Measurements from ENCODE around the gene DAB2IP. TPM values are rescaled to one million over a fixed set of nuclear protein-coding genes. Genes with fewer than 3 reads are reported as not detected.

Gene DAB2IP
- total and polyA plus RNA-seq, 2 donors: 8.2 to 8.4 TPM

DNA sequence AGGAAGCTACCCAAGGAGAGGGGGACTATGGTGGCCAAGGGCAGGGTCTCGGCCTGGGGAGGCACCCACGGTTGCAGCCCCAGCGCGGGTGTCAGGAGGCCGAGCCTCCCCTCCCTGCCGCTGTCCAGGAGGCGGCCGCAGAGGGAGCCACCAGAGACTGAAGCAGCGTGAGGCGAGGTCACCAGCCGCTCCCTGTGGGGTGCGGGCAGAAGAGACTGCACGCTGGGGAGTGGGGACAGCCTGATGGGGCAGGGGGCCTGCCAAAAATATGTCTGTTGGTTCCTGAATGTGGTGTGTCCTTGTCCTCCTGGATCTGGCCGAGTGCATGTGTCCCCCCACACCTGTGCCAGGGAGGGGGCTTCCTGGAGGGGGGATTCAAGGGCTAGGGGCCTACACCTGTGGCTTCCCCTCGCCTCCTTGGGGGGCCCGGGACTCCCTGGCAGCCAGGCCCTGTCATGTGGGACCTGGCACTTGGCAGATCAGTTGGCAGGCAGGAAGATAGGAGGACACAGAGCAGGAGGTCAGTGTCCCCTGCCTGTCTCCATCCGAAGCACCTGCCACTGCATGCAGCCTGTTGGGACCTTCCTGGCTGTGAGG lies 131.2 kb downstream of the DAB2IP start:
- DNase-seq (ENCODE audit: low read depth in 6 of 9, low spot score in 9 of 9): peak in 1 of 9 donors; percentile 11
- Histone ChIP-seq H3K27me3 (ENCODE audit: control insufficient read depth in 2 of 2, insufficient read depth in 1 of 2, low read length in 1 of 2) (no peaks in the 10 kb centered on the region), H3K36me3 (ENCODE audit: control insufficient read depth in 2 of 2, insufficient read depth in 2 of 2, low read length in 1 of 2) (peaks cover 13 to 23% of the 10 kb centered on the region in 2 donors), H3K27ac (ENCODE audit: low read depth in 1 of 2, low read length in 1 of 2) (peak overlapping the region; percentile 36 to 89), H3K9me3 (ENCODE audit: control insufficient read depth in 2 of 2, insufficient read depth in 1 of 2, low read length in 1 of 2) (no peaks in the 10 kb centered on the region), H3K4me3 (ENCODE audit: low read length in 2 of 2) (no peak overlapping the region), H3K4me1 (ENCODE audit: control insufficient read depth in 2 of 2, insufficient read depth in 2 of 2, low read length in 2 of 2) (peaks cover 22 to 61% of the 10 kb centered on the region in 2 donors)
- 89% methylated on average over 17 of the region's 17 CpGs for WGBS

DNA sequence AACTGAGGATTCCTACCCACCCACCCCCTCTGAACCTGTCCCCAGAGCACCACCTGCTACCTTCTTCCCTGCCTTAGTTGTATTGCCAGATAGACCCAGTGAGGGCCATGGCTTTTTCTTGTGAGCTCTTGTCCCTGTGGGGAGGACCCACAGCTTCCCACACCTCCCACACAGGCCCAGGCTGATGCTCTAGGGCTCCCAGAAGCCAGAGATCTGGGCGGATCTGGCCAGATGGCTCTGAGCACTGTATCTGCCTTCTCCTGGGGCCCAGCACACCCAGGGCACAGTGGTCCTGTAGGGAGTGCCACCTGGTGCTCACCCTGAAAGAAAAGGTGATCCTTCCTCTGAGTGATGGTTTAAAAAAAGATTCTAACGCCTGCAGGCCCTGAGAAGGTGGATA lies 131.7 kb downstream of the DAB2IP start:
- no peaks in the 10 kb centered on the region for H3K9me3 ChIP-seq (ENCODE audit: control insufficient read depth in 2 of 2, insufficient read depth in 1 of 2, low read length in 1 of 2)
- DNase-seq (ENCODE audit: low read depth in 6 of 9, low spot score in 9 of 9): peak in 1 of 9 donors; percentile 19
- H3K27ac ChIP-seq (ENCODE audit: low read depth in 1 of 2, low read length in 1 of 2): peak overlapping the region; percentile 68 to 89
- H3K36me3 ChIP-seq (ENCODE audit: control insufficient read depth in 2 of 2, insufficient read depth in 2 of 2, low read length in 1 of 2): peaks cover 13 to 20% of the 10 kb centered on the region in 2 donors
- no peaks in the 10 kb centered on the region for H3K27me3 ChIP-seq (ENCODE audit: control insufficient read depth in 2 of 2, insufficient read depth in 1 of 2, low read length in 1 of 2)
- 41% methylated on average over 2 of the region's 2 CpGs for WGBS
- peaks cover 22 to 61% of the 10 kb centered on the region in 2 donors for H3K4me1 ChIP-seq (ENCODE audit: control insufficient read depth in 2 of 2, insufficient read depth in 2 of 2, low read length in 2 of 2)
- H3K4me3 ChIP-seq (ENCODE audit: low read length in 2 of 2): no peak overlapping the region

DNA sequence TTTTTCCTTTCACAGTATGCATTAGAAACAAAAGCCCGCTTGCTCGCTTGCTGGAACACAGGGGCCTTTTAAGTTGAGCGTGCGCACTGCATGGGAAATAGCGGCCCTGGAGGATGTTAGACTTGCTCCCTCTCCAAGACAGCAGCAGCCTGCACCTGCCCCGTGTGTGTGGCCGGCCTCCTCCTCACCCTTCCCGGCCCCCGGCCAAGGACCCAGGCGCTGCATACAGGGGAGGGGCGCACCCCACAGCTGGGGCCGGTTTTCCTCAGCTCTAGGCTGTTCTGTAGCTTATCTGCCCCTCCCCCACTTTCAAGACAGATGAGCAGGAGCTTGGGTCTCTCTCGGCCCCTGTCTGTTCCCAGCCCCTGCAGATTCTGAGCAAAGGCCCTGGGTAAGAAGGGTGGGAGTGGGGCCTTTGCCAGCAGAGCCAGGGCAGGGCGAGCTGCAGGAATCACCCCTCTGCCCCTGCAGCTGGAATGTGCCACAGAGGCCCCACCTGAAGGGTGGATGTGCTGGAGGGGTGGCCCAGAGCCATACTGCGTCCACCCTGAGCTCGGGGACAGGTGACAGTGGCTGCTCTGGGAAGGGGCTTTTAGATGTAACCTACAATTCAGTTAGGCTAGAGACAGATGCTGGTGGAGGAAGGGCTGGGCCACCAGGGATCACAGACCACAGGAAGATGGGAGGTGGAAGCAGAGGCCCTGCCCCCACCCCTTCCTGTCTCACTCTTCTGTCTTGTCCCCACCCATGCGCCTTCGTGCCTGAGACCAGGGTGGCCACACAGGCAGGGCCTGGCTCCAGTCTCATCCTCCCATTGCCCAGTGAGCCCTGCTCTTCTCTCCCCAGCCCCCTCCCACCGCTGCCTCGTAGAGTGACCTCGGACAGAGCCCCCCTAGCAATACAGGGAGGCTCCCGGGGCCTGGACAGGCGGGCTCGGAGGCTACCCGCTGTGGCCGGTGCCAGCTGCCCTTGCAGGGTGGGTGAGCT lies 132.4 kb downstream of the DAB2IP start:
- Histone ChIP-seq H3K27me3 (ENCODE audit: control insufficient read depth in 2 of 2, insufficient read depth in 1 of 2, low read length in 1 of 2) (no peaks in the 10 kb centered on the region), H3K36me3 (ENCODE audit: control insufficient read depth in 2 of 2, insufficient read depth in 2 of 2, low read length in 1 of 2) (peaks cover 13 to 15% of the 10 kb centered on the region in 2 donors), H3K9me3 (ENCODE audit: control insufficient read depth in 2 of 2, insufficient read depth in 1 of 2, low read length in 1 of 2) (no peaks in the 10 kb centered on the region), H3K4me3 (ENCODE audit: low read length in 2 of 2) (no peak overlapping the region), H3K27ac (ENCODE audit: low read depth in 1 of 2, low read length in 1 of 2) (peak overlapping the region; percentile 67 to 89), H3K4me1 (ENCODE audit: control insufficient read depth in 2 of 2, insufficient read depth in 2 of 2, low read length in 2 of 2) (peaks cover 22 to 61% of the 10 kb centered on the region in 2 donors)
- peak; percentile 31 to 83 (median 50) for DNase-seq (ENCODE audit: low read depth in 6 of 9, low spot score in 9 of 9)
- 42% methylated on average over 26 of the region's 26 CpGs for WGBS

DNA sequence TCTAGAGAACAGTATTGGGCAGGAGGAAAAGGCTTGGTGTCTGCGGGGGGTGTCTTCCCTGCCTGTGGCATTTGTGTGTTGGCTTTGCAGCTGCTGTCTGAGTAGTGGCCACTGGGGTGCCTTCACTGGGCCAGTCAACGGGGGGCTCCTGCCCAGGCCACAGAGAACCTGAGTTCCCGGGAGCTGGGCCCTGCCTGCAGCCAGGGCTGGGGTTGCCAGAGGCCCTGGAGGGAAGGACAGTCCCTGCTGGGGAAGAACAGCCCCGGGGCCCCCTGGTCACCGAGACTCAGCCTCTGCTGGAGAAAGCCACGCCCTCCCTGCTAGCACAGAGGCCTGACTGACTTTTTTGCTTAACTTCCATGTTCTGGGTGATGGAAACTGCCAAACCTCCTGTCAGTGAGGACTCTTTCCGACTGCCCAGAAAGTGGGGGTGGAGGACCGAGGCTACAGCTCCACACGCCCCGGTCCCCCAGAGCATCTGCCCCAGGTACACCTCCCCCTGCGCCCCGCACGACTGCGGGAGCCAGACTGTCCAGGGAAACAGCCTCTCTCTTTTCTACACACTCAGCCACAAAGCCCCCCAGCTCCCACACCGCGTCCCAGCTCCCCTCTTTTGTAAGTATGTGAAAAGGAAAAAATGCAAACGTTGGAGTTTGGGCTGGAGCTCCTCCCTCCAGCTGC lies 133.4 kb downstream of the DAB2IP start:
- 89% methylated on average over 17 of the region's 17 CpGs for WGBS
- Histone ChIP-seq H3K4me1 (ENCODE audit: control insufficient read depth in 2 of 2, insufficient read depth in 2 of 2, low read length in 2 of 2) (peaks cover 22 to 61% of the 10 kb centered on the region in 2 donors), H3K4me3 (ENCODE audit: low read length in 2 of 2) (no peak overlapping the region), H3K9me3 (ENCODE audit: control insufficient read depth in 2 of 2, insufficient read depth in 1 of 2, low read length in 1 of 2) (no peaks in the 10 kb centered on the region), H3K36me3 (ENCODE audit: control insufficient read depth in 2 of 2, insufficient read depth in 2 of 2, low read length in 1 of 2) (peaks cover 9 to 15% of the 10 kb centered on the region in 2 donors), H3K27ac (ENCODE audit: low read depth in 1 of 2, low read length in 1 of 2) (peak overlapping the region in 1 of 2 donors; percentile 89), H3K27me3 (ENCODE audit: control insufficient read depth in 2 of 2, insufficient read depth in 1 of 2, low read length in 1 of 2) (no peaks in the 10 kb centered on the region)
- DNase-seq (ENCODE audit: low read depth in 6 of 9, low spot score in 9 of 9): peak in 1 of 9 donors; percentile 19

DNA sequence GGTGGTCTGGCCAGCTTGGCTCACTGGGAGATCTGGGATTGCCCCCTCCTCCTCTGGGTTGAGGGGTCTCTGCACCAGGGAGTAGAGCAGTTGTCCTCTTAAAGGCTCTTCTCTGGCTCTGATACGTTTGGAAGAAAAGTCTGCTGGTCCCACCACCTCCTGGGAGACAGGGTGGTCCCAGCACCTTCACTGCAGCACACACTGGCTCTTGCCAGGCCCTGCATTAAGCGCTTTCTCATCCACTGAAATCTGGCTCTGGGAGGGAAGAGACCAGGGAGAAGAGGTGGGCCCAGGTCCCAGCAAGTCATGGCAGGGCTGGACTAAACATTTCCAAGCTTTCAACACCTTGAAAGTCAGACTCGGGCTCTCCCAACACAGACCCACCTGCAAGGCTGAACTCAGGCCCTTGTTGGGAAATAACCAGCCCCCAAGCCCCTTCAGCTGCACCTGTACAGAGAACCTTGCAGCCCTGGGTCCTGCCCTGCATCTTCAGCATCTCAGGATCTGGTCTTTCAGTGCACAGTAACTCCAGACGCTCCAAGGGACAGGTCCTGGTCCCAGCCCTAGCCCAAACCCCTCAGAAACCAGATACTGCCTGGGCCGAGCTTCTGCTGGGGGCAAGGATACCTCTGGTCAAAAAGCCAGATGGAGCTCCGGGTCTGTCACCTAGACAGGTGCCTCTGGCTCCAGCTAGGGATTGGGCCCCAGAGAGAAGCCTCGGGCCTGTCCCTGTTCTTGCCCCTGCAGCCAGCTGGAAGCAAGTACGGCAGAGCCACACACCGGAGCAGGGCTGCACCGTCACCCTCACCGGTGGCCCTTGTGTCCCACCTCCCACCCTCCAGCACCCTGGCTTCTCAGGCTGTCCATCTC lies 134.5 kb downstream of the DAB2IP start:
- Histone ChIP-seq H3K4me1 (ENCODE audit: control insufficient read depth in 2 of 2, insufficient read depth in 2 of 2, low read length in 2 of 2) (peaks cover 22 to 54% of the 10 kb centered on the region in 2 donors), H3K4me3 (ENCODE audit: low read length in 2 of 2) (no peak overlapping the region), H3K27me3 (ENCODE audit: control insufficient read depth in 2 of 2, insufficient read depth in 1 of 2, low read length in 1 of 2) (no peaks in the 10 kb centered on the region), H3K9me3 (ENCODE audit: control insufficient read depth in 2 of 2, insufficient read depth in 1 of 2, low read length in 1 of 2) (no peaks in the 10 kb centered on the region), H3K36me3 (ENCODE audit: control insufficient read depth in 2 of 2, insufficient read depth in 2 of 2, low read length in 1 of 2) (peaks cover 8 to 15% of the 10 kb centered on the region in 2 donors), H3K27ac (ENCODE audit: low read depth in 1 of 2, low read length in 1 of 2) (peak overlapping the region in 1 of 2 donors; percentile 22)
- WGBS: 95% methylated on average over 11 of the region's 11 CpGs
- no peak for DNase-seq (ENCODE audit: low read depth in 6 of 9, low spot score in 9 of 9)

DNA sequence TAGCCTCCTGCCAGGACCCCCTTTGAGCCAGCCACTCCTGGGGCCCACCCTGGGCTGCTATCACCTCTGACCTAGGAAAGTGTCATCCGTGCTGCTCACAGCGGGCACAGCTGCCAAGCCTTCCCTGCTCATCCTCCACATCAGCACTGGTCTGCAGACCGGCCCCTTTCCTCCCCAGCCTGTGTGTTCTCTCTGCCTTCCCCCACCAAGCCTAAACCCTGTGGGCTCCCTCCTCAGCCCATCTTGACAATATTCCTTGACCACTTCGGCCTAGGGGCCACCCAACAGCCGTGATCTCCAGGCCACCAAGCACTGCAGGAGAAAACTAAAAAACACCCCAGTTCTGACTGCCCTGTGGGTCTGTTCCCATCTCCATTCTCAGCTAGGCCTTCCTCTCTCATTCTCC lies 135.1 kb downstream of the DAB2IP start:
- H3K4me3 ChIP-seq (ENCODE audit: low read length in 2 of 2): no peak overlapping the region
- peaks cover 22 to 47% of the 10 kb centered on the region in 2 donors for H3K4me1 ChIP-seq (ENCODE audit: control insufficient read depth in 2 of 2, insufficient read depth in 2 of 2, low read length in 2 of 2)
- peaks cover 5 to 10% of the 10 kb centered on the region in 2 donors for H3K36me3 ChIP-seq (ENCODE audit: control insufficient read depth in 2 of 2, insufficient read depth in 2 of 2, low read length in 1 of 2)
- H3K9me3 ChIP-seq (ENCODE audit: control insufficient read depth in 2 of 2, insufficient read depth in 1 of 2, low read length in 1 of 2): no peaks in the 10 kb centered on the region
- 96% methylated on average over 5 of the region's 5 CpGs for WGBS
- H3K27me3 ChIP-seq (ENCODE audit: control insufficient read depth in 2 of 2, insufficient read depth in 1 of 2, low read length in 1 of 2): no peaks in the 10 kb centered on the region
- DNase-seq (ENCODE audit: low read depth in 6 of 9, low spot score in 9 of 9): no peak
- H3K27ac ChIP-seq (ENCODE audit: low read depth in 1 of 2, low read length in 1 of 2): no peak overlapping the region

DNA sequence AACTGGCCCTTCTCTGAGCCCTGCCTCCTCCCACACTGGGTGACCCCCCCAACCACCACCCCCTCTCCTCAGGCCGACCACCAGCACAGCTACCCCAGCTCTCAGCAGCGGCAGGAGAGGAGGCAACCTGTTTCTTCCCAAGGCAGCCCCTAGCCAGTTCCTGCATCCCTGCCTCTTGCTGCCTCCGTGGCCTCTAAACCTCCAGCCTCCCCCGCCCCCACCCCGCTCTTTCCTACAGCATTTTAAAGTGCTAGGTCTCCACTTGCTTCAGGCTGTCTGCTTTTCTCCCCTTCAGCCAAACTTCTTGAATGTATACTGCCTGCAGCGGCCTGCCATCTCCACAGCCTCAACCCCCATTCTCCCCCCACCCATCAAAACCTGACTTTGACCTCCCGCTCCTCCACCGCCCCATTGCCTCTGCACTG lies 135.6 kb downstream of the DAB2IP start:
- H3K27me3 ChIP-seq (ENCODE audit: control insufficient read depth in 2 of 2, insufficient read depth in 1 of 2, low read length in 1 of 2): no peaks in the 10 kb centered on the region
- H3K4me3 ChIP-seq (ENCODE audit: low read length in 2 of 2): no peak overlapping the region
- H3K9me3 ChIP-seq (ENCODE audit: control insufficient read depth in 2 of 2, insufficient read depth in 1 of 2, low read length in 1 of 2): no peaks in the 10 kb centered on the region
- WGBS: 95% methylated on average over 8 of the region's 8 CpGs
- DNase-seq (ENCODE audit: low read depth in 6 of 9, low spot score in 9 of 9): no peak
- peaks cover 22 to 43% of the 10 kb centered on the region in 2 donors for H3K4me1 ChIP-seq (ENCODE audit: control insufficient read depth in 2 of 2, insufficient read depth in 2 of 2, low read length in 2 of 2)
- peaks cover 0 to 5% of the 10 kb centered on the region in 2 donors for H3K36me3 ChIP-seq (ENCODE audit: control insufficient read depth in 2 of 2, insufficient read depth in 2 of 2, low read length in 1 of 2)
- H3K27ac ChIP-seq (ENCODE audit: low read depth in 1 of 2, low read length in 1 of 2): no peak overlapping the region

DNA sequence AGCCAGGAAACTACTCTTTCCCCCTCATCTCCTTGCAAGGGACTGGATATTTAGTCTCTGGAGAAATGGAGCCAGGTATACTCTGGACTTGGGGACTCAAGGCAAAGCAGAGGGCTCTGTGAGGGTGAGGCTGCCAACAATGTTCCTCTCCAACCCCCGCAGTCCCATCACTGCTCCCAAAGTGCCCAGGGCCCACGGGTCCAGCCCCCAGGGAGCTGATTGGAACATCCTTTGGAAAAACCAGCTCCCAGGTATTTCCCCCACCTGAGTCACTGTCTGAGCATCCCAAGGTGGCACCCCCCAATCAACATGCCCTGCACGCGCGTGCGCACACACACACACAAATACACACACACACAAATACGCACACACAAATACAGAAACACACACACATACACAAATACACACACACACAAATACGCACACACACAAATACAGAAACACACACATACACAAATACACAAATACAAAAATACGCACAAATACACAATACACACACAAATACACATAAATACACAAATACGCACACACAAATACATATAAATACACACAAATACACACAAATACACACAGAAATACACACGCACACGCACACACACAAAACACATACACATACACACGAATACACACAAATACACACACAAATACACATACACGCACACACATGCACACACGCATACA lies 137.4 kb downstream of the DAB2IP start:
- WGBS: 92% methylated on average over 15 of the region's 15 CpGs
- peaks cover 12 to 25% of the 10 kb centered on the region in 2 donors for H3K4me1 ChIP-seq (ENCODE audit: control insufficient read depth in 2 of 2, insufficient read depth in 2 of 2, low read length in 2 of 2)
- no peaks in the 10 kb centered on the region for H3K36me3 ChIP-seq (ENCODE audit: control insufficient read depth in 2 of 2, insufficient read depth in 2 of 2, low read length in 1 of 2)
- H3K27me3 ChIP-seq (ENCODE audit: control insufficient read depth in 2 of 2, insufficient read depth in 1 of 2, low read length in 1 of 2): no peaks in the 10 kb centered on the region
- H3K4me3 ChIP-seq (ENCODE audit: low read length in 2 of 2): no peak overlapping the region
- no peak overlapping the region for H3K27ac ChIP-seq (ENCODE audit: low read depth in 1 of 2, low read length in 1 of 2)
- no peak for DNase-seq (ENCODE audit: low read depth in 6 of 9, low spot score in 9 of 9)
- no peaks in the 10 kb centered on the region for H3K9me3 ChIP-seq (ENCODE audit: control insufficient read depth in 2 of 2, insufficient read depth in 1 of 2, low read length in 1 of 2)

Data from thymus (tissue), 11 donors.